ENCODE results near the gene C1QC.

DNA sequence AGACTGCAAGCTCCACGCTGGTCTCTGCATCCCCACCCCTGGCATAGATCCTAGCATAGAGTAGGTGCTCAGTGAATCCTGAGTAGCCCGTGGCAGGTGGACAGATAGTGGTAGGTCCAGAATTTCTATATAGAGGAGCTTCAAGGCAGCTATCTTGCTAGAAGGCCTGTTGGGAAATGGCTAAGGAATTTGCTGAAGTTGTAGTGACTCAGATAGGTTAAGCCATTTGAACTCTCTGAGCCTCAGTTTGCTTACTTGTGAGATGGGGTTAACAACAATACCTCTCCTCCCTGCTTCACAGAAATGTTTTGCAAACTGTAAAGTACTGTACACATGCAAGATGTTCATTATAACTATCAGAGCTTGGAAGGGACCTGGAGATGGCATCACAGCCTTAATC is 43.8 kb downstream of the C1QC start:
- TF ChIP-seq CTCF (conservative IDR thresholded peaks at IDR 0.05; ENCODE audit: low read depth, low read length), result no peak
- no peak for TF ChIP-seq EZH2 (IDR thresholded peaks at IDR 0.05; ENCODE audit: borderline replicate concordance, low read depth, low read length, poor library complexity, severe bottlenecking)

Data from A673 (cell line).